Epithelial cell of alveolus of lung (primary cell): Measurements from ENCODE around the gene KCNE1. TPM values are rescaled to one million over a fixed set of nuclear protein-coding genes. Genes with fewer than 3 reads are reported as not detected.

Experiments used
- total RNA-seq: library from RNA; depleted of rRNA; stranded (reverse); fragments of >200 nt; gene quantifications from 2 replicates; pipeline ENCODE4 v1.2.1, GENCODE V29; 2015

Gene KCNE1
- not detected in 2 replicates for total RNA-seq

GRCh38 chr21:34511787-34512455, at the start of gene KCNE1:
Gene KCNE1, minus strand, starts transcription at chr21:34512210. Its CDS starts 62,576 bp downstream, at chr21:34449634.

GRCh38 chr21:34423805-34424204, 88.2 kb downstream of the KCNE1 start, which contains the start of gene SMIM34:
Gene SMIM34, minus strand, starts transcription at chr21:34423951. Its CDS starts 112 bp downstream, at chr21:34423839.

Other genes with a start within 250 kb of the KCNE1 start
- gene KCNE2, start 148.2 kb downstream of the KCNE1 start, total RNA-seq: not detected in 2 replicates
- gene SMIM11, start 136.7 kb downstream of the KCNE1 start, total RNA-seq: 1.6 and 1.8 TPM in 2 replicates
- 0.13 TPM in 1 of 2 replicates, not detected in the other for gene SMIM34, start 88.3 kb downstream of the KCNE1 start, total RNA-seq
- gene RCAN1, start 102.9 kb upstream of the KCNE1 start, total RNA-seq: 19.0 and 34.0 TPM in 2 replicates
- gene CLIC6, start 156.8 kb upstream of the KCNE1 start, total RNA-seq: 0.24 and 0.26 TPM in 2 replicates